Measurements from ENCODE around the gene ZNF148.

DNA sequence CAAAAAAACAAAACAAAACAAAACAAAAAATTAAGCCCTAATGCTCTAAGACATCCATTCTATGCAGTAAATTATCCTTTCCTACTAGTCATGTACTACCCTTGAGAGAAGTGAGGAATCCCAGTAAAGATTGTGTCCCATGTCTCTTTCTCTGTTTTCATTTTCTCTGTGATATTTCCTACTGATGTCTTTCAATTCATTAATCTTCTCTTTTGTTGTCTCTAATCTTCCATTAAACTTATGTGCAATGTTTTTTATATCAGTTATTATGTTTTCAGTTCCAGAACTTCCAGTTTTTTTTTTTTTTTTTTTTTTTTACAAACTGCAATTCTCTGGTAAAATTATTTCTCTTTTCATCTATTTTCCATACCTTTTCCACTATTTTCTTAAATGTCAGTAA, 118.5 kb downstream of the ZNF148 start:
- TF ChIP-seq EP300 (IDR thresholded peaks at IDR 0.05) = no peak
- no peak for TF ChIP-seq POLR2AphosphoS5 (IDR thresholded peaks at IDR 0.05)
- no peak for TF ChIP-seq CTCF (IDR thresholded peaks at IDR 0.05)
- no peak for TF ChIP-seq POLR2A (IDR thresholded peaks at IDR 0.05)

Data from upper lobe of left lung (tissue), 4 donors.